ENCODE data around the gene PTGDS.

Gene PTGDS

GRCh38 chr9:137026384-137026783 is 49.1 kb downstream of the PTGDS start:
- TF ChIP-seq CTCF (IDR thresholded peaks at IDR 0.05) (no peak), ZFX (IDR thresholded peaks at IDR 0.05; ENCODE audit: borderline replicate concordance) (no peak)
- peak overlapping the region; percentile 91 for H3K27ac ChIP-seq

GRCh38 chr9:137026828-137027227 is 49.5 kb downstream of the PTGDS start:
- no peak for TF ChIP-seq CTCF (IDR thresholded peaks at IDR 0.05)
- peak overlapping the region; percentile 91 for H3K27ac ChIP-seq

GRCh38 chr9:137027369-137028262 is 50.3 kb downstream of the PTGDS start, which contains the start of gene ABCA2:
Gene ABCA2 (minus strand): TSS chr9:137028237. CDS start chr9:137028140, 97 bp downstream.
- TF ChIP-seq ZFX (IDR thresholded peaks at IDR 0.05; ENCODE audit: borderline replicate concordance) (no peak), CTCF (IDR thresholded peaks at IDR 0.05) (no peak)
- H3K27ac ChIP-seq: peak within 1 kb of the TSS; percentile 91

- H3K27ac ChIP-seq: peak overlapping the region; percentile 91
- TF ChIP-seq ZFX (IDR thresholded peaks at IDR 0.05; ENCODE audit: borderline replicate concordance) (no peak), CTCF (IDR thresholded peaks at IDR 0.05) (peak; percentile 73)
Observed at GRCh38 chr9:137028263-137029057, 51.2 kb downstream of the PTGDS start.

GRCh38 chr9:137029058-137029936 is 52.0 kb downstream of the PTGDS start:
- peak overlapping the region; percentile 91 for H3K27ac ChIP-seq
- TF ChIP-seq ZFX (IDR thresholded peaks at IDR 0.05; ENCODE audit: borderline replicate concordance): no peak
- peak; percentile 93 for TF ChIP-seq CTCF (IDR thresholded peaks at IDR 0.05)

- H3K27ac ChIP-seq: no peak overlapping the region
- TF ChIP-seq ZFX (IDR thresholded peaks at IDR 0.05; ENCODE audit: borderline replicate concordance): no peak
- TF ChIP-seq CTCF (IDR thresholded peaks at IDR 0.05): no peak
Observed at GRCh38 chr9:137030006-137030405, 52.7 kb downstream of the PTGDS start.
